HG03103 (cell line): ENCODE measurements around the gene BHLHE40.
A peak's percentile ranks its signal among the peaks of the same experiment; 100 is the strongest.
"Not testable (repeated sequence)": the region's sequence is repeated elsewhere in the genome, so short reads cannot be mapped to it uniquely, and the experiment has no call there.

Source experiments
- ATAC-seq: cut with Tn5 transposase; IDR thresholded peaks from one replicate; pipeline ENCODE4 v1.9.1; 2021; ENCODE audit warnings: low read depth; ENCODE audit not compliant: unreplicated experiment

Gene BHLHE40

GRCh38 chr3:4959180-4959579, 20.1 kb upstream of the BHLHE40 start:
- no peak for ATAC-seq

DNA sequence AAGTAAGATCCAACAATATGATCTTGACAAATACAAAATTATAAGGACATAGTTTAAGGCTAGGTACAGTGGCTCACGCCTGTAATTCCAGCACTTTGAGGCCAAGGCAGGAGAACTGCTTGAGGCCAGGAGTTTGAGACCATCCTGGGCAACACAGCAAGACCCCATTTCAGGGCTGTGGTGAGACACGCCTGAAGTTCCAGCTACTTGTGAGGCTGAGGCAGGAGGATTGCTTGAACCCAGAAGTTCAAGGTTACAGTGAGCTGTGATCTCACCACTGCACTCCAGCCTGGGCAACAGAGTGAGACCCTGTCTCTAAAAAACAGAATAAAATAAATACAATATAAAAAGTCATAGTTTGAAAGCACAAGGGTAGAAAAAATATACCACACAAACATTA, 17.4 kb upstream of the BHLHE40 start:
- ATAC-seq, result not testable (repeated sequence)

DNA sequence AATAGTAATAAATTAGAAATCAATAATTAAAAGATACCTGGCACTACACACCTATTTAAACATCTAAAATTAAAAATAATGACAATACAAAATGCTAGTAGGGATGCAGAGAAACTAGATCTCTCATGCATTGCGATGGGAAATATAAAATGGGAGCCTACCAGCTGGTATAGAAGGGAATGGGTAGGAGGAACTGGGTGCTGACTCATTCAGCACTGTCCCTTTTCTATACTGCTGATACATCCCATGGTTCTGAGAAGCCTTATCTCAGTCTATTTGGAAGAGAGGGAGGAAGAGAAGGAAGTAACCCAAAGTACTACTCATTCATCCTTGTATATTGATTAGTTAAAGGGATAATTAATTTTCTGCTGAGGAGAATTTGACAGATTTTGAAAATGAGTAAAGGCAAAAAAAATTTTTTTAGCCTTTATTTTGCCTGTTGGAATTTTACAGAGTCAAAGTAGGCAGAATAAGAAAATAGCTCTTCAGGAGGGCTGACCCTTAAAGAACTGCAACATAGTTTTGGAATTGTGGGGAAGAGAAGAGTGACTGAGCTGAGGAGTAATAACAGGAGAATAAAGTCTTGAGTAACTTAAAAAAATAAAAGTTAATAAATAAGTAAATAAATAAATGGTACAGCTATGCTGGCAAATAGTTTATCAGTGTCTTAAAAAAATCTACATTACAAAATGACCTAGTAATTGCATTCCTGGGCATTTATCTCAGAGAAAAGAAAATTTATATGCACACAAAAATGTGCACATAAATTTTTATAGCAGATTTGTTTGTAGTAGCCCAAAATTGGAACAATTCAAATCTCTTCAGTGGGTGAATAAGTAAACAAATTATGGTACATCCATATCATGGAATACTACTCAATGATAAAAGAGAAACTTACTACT, 15.3 kb upstream of the BHLHE40 start:
- no peak for ATAC-seq

GRCh38 chr3:4966006-4966405, 13.2 kb upstream of the BHLHE40 start:
- ATAC-seq, result not testable (repeated sequence)

GRCh38 chr3:4967683-4968082, 11.6 kb upstream of the BHLHE40 start:
- ATAC-seq, result not testable (repeated sequence)

- not testable (repeated sequence) for ATAC-seq
Measured at GRCh38 chr3:4971437-4971836, 7.8 kb upstream of the BHLHE40 start.

- ATAC-seq, result no peak
Measured at GRCh38 chr3:4971838-4972237, 7.4 kb upstream of the BHLHE40 start.

GRCh38 chr3:4972652-4973643, 6.3 kb upstream of the BHLHE40 start:
- no peak for ATAC-seq

DNA sequence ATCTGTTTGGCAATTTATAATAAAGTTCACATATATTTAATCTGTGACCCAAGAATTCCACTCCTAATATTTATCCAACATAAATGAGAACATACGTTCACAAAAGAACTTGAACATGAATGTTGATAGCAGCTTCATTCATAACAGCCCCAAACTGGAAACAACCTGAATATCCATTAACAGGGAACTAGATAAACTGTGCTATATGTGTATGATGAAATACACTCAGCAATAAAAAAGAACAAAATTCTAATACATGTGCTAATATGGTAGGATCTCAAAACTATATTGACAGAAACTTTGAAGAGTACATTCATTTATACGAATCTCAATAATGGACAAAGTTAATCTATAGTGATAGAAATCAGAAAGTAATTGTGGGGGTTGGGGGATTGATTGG, 5.1 kb upstream of the BHLHE40 start:
- no peak for ATAC-seq

DNA sequence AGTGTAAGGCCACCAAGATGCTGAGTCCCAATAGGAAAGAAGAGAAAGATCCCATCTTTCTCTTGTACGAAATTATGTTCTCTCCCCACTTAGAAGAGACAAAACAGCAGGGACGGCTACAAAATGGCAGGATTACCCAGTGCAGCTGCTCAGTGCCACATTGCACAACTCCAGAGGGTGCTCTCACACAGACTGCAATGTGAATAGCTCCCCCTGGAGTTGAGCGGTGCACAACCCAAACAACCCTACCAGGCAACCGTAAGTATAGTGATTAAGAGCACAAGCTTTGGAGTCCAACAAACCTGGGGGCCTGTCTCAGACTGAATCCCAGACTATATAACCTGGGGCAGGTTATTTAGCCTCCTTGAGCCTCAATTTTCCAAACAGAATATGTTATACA, 3.1 kb upstream of the BHLHE40 start:
- ATAC-seq, result no peak

DNA sequence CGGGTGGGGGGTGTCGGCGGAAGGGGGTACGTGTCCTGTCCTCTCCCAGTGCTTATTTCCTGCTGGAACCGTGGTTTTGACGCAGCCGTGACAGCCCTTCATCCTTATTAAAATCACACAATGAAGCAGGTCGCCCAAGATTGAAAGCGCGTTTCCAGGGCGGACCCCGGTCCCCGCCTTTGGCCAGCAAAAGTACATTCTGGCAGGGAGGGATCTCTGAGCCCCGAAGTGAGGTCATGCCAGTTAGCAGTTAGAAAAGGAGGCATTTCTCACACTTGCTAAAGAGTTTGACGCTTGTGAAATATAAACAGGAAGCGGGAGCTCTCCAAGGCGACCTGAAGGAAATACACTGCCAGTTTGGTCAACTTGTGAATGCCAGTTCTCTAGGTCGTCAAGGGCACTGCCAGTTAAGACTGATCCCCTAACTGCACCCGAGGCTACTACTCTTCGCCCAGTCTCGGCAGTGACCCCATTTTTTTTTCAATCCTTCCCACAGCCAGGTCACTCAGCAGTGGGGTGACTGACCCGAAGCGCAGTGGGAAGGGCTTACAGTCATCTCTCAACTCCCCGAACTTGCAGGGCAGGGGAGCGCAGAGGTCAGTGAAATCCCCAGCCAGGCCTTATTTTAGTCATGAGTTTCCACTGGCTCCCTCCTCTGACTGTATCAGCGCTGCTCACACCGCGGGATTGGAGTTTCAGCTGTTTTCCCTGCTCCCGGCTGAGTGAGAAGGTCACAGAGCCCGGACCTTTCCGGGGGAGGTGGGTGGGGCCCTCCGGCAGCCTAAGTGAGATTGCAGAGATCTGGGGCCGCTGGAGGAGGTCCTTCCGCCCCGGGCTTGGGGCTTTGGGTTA, 2.0 kb upstream of the BHLHE40 start:
- peak; percentile 31 for ATAC-seq

DNA sequence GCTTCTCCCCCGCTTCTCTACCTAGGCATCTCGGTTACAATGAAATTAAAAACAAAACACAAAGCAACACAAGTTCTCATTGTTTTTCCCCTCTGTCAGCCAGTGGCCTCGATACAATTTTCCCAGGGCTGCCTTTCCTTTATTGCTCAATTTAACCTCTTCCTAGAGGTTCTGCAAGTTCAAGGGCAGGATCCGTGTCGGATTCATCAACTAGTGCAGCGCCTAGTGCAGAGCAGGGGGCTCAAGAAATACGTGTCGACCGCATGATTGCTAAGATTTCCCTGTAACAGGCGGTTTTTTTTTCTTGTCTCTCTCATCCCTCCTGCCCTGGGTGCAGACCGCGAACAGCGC, 1.4 kb upstream of the BHLHE40 start:
- ATAC-seq, result no peak

GRCh38 chr3:4978204-4978965, 852 bp upstream of the BHLHE40 start:
- ATAC-seq, result peak; percentile 33

- peak; percentile 41 for ATAC-seq
Measured at GRCh38 chr3:4978966-4979427, 240 bp upstream of the BHLHE40 start.

GRCh38 chr3:4980229-4981203, 1.3 kb downstream of the BHLHE40 start:
- ATAC-seq, result peak; percentile 10

GRCh38 chr3:4981294-4981664, 2.0 kb downstream of the BHLHE40 start:
- ATAC-seq, result no peak

DNA sequence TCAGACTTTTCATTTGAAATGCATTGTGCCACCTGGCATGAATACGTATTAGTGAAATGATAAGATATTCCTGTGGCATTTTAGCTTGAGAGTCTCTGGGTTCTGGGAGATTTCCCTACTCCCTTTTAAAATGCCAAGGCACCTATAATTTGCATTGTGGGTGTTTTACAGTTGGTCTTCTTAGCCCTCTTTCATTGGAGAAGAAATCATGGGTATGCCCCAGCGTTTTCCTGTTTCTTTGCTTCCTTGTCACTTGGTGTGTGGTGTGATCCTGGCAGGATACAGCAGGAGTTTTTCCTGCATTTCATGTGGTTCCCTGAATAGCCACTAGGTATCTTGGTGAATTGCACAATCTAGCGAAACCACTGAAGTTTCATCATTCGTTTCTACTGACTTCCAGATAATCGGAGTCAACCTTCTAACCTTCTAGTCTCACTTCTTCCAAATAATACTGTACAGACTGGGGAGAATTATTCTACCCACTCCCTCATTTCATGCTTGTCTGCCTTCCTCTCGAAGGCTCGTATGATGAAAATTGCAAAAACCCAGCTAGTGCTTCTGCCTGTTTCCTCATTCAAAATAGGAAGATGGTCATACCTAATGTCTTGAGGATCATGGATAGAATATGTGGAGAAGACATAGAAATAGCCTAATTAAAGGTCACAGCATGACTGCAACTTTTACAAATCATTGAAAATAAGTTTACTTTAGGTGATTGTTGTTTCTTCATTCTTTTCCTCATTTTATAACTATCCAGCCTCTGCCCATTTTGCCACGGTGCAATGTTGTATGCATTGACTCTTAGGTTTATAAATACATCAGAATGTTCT, 2.6 kb downstream of the BHLHE40 start:
- ATAC-seq, result no peak
